Measurements from ENCODE around the gene CCDC192.

The CCDC192 gene

DNA sequence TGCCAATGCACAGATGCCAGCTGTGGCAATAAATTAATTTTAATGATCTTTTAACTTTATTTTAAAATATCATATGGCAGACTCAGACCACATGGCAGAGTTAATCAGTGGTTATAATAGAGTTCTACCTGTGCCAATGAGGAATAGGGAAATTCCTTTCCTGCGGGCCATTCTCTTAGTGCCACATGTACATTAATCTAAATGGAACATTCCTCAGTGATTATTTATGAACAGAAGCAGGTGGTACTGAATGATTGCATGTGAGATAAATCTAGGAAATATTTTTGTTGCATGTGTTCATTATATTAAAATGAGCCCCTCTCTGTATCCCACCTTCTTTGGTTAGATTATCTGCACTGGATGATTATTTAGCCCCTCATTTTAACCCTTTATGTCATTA is 102.3 kb downstream of the CCDC192 start:
- no peak for DNase-seq

DNA sequence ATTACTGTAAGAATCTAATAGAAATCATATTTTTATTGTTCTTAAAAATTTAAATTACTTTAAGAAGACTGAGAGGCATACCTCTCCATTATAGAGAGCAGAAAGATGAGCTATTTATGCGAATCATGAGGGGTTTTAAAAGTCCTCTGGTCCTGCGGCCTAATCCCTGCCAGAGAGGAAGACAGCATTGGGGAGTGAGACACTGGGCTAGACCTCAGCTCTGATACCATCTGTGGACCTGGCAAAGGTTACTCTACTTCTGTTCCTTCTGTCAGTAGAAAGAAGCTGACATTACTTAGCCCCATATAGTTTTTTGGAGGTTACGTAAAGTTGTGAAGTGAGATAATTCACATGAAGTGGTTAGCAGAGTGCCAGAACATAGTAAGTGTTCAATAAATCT is 103.6 kb downstream of the CCDC192 start:
- DNase-seq: no peak

DNA sequence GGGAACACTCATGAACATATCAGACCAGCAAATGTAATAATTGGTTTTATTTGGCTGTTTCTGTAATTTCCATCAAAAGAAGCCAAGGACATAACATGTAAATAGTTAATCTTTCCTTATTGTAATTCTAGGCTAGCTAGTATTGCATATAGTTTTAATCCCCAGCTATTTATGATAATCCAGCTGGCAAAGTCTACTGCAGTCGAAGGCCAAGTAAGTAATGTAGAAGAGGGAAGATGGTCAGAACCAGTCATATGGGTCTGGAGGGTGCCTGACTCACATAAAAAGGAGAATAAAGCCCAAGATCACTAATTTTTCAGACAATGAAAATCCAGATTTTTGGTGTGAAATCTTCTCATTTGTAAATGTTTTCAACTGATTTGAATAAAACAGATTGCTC is 106.3 kb downstream of the CCDC192 start:
- DNase-seq: no peak

DNA sequence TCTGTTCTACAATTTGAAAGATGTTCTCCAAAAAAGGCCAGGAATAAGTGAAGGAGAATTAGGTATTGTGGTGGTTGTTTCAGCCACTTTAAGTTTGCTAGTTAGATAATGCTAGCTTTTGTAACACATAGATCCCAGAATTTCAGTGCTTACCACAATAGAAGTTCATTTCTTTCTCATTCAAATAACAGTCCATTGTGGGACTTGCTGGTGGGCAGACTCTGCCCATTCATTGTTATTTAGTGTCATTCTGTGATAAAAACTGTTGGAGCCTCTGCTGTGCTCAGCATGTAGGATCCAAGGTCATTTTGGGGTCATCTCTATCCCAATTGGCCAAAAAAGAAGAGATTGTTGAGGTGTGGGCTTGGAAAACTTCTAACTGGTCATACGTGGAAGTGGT is 106.8 kb downstream of the CCDC192 start:
- peak in 2 of 58 donors; percentile 1 to 41 for DNase-seq

DNA sequence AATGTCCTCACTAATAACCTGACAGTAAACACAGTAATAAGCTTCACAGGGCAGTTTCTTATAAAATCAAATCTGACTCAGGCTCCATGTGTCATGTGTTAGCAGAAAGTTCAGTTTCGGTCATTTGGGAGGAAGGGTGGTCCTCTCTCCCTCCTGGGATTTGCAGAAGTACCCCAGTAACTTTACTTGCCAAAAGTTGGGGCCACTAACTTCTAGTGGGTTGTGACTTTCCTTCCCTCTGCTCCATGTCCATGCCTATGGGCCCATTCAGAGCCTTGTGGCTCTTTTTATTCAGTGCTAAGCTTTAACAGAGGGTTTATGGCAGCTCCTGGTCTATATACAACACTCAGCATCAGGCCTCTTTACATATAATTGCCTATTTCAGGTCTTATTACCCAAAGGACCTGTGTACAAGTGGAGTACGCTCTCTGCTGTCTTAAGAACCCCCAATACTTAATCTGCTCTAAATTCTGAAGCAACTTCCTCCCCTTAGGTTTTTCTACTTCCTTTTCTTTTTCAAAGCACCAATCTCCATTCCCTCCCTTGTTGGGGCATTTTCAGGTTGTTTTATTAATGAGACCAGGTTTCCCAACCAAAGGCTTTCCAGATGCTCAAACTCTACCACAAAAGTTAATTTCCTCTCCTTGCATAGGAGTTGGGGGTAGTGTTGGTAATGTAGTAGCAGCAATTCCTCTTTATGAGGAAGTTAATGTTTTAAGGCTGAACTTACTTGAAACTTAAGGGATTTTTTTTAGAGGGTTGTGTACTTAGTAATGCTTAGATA is 107.7 kb downstream of the CCDC192 start:
- no peak for DNase-seq

DNA sequence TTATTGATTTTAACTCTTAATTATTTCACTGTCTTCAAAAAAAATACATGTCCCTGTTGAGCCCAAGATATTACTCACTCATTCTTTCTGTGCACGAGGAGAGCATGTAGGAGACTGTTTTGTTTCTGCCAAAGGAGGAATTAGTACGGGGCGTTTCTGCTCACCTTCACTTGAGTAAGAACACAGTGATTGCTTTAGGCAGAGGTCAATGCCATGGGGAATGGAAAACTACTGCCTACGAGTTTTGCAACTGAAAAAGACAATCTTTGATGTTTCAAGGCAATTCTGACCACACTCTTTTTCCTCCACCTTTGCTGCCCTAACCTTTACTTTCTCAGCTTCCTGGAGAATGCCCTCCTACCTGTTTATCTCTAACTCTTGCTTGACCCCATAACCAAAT is 109.4 kb downstream of the CCDC192 start:
- no peak for DNase-seq

- no peak for DNase-seq
These were observed 110.7 kb downstream of the CCDC192 start for GRCh38 chr5:127813633-127814587.

- DNase-seq: no peak
These were observed 111.4 kb downstream of the CCDC192 start for GRCh38 chr5:127814588-127814973.

- DNase-seq: no peak
These were observed 117.8 kb downstream of the CCDC192 start for GRCh38 chr5:127820910-127821553.

DNA sequence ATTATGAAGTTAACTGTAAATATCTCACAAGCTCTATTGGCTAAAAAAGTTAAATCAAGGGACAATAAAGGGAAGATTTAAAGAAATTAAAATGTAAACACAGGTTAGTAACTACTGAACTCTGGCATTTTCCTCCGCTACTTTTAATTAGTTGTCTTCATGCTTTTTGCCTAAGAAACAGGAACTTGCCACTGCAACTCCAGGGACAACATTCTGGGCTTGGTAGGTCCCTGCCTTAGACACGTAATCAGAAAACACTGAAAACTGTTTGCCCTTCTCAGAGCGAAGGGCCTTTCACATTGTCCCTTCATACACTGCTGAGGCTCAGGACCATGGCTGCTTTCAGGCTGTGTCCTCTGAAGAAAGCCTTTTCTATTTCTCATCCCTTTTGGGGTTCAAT is 118.7 kb downstream of the CCDC192 start:
- DNase-seq: no peak

GRCh38 chr5:127824126-127824525 is 120.9 kb downstream of the CCDC192 start:
- no peak for DNase-seq

GRCh38 chr5:127826011-127826410 is 122.8 kb downstream of the CCDC192 start:
- DNase-seq: no peak

DNA sequence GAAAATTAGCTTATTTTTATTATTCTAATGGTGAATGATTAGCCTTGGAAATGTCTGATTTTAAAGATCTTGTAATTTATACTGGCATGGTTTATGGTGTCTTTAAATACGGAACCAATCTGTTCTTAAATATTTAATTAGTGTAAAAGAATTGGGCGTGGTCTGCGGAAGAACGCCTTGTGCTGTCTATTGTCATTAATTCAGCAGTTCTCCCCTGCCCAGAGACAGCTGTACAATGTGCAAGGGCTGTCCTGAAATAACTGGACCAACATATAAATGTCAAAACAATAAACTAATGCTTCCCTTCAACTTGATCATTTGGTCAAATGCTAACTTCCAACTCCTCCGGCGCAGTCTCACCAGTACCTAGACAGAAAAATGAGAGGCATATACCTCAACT is 124.3 kb downstream of the CCDC192 start:
- DNase-seq: no peak

DNA sequence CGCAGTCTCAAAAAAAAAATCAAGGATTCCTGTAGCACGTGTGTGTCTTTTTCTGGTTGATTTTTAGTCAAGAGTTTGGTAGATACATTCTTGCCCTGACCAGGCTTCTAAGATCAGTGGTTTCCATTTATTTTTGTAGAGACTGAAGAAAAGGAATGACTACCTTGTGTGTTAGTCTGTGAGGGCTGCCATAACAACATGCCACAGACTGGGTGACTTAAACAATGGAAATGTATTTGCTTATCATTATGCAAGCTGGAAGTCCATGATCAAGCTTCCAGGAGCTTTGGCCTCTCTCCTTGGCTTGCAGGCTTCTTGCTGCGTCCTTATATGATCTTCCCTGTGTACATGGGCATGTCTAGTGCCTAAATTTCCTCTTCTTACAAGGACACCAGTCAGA is 127.0 kb downstream of the CCDC192 start:
- DNase-seq: no peak

DNA sequence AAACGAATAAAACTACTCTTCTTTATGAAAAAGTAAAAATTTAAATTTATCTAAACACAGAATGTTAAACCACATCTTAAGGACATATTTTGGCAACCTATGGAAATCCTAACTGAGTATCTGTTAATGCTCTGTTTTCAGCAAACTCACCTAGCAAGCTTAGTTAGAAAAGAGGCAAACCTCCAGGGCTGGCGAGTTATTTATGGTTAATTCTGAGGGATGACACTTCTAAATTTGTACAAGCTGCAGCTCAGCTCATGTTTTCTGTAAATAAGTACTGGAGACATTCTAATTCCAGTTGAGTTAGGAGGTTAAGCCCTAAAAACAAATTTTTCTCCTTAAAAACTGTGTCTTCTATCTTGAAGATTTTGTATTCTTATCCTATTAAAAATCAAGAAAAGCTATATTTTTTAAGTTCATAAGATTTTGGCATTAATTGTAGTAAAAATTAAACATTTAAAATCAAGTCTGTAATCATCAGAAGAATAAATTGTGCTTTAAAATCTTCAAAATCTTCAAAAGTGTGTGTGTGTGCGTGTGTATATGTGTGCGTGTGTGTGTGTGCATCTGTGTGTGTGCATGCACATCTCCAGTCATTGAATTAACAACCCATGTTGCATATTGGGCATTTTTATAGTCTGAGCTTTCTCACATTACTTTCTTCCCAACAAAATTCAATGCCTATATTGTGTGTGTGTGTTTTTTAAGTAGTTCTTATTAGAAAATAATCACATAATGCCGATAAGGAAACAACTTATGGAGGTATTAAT is 127.8 kb downstream of the CCDC192 start:
- DNase-seq: no peak

DNA sequence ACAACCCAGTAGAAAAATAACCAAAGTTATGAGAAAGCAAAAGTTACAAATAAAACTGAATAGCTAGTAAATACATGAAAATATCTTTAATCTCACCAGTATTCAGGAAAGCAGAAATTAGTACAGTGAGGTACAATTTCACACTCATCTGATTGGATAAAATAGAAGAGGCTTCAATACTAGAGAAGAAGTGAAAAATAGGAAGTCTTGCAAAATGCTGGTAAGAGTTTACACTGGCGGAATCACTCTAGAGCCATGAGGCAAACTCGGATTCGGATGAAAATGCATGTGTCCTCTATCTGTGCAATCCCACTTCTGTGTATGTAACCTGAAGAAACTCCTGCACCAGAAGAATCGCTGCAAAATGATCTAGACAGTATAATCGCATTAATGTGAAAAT is 128.9 kb downstream of the CCDC192 start:
- no peak for DNase-seq

DNA sequence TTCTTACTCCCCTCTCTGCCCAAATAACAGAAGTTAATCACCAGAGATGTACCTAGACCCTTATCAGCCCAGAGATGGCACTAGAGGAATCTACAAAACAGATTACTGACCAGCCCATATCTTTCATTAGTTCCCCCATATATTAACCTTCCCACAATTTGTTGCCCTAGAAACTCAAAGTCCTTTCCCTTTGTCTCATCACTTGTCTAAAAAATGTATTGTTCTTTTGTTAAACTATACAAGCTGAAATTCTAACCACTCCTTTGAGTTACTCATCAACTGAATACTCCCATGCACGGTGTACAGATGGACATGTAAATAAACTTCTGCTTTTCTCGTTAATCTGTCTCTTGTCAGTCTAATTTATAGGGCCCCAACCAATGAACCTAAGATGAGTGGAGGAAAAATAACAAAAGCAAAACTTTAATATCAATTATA is 130.9 kb downstream of the CCDC192 start:
- DNase-seq: peak in 1 of 58 donors; percentile 4

- DNase-seq: no peak
These were observed 131.4 kb downstream of the CCDC192 start for GRCh38 chr5:127834554-127834953.

DNA sequence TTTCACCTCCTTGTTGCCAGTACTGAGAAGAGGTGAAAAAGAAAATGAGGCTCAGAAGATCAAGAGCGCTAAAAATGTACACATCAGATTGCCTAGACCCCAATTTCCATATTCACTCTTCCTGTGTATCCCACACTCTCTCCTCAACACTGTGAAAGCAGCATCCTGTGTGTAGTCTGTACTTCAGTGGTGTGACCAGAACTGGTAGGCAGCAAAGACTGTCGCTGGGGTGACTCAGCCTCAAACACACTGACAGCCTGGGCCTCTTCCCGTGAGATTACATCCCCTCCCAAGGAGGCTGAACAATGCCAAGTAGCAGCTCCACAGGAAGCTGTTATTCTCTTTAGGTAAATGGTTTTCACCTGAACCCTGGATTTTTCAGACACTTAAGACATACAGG is 135.5 kb downstream of the CCDC192 start:
- DNase-seq: peak in 1 of 58 donors; percentile 1

- no peak for DNase-seq
These were observed 135.9 kb downstream of the CCDC192 start for GRCh38 chr5:127839072-127839471.
